Measurements from ENCODE around the gene TWF1.

TWF1 gene

GRCh38 chr12:43805149-43805859, 813 bp downstream of the TWF1 start:
- H3K4me3 ChIP-seq (ENCODE audit: low read length), result peak overlapping the region; percentile 93
- peak overlapping the region; percentile 98 for H3K9ac ChIP-seq (ENCODE audit: low read depth, low read length)
- H3K27me3 ChIP-seq (ENCODE audit: insufficient read depth, low read length), result no peaks in the 10 kb centered on the region
- H3K27ac ChIP-seq (ENCODE audit: low read depth, low read length), result peak overlapping the region; percentile 96
- H3K36me3 ChIP-seq (ENCODE audit: insufficient read depth, low read length), result peaks cover 40% of the 10 kb centered on the region
- no peaks in the 10 kb centered on the region for H3K9me3 ChIP-seq (ENCODE audit: insufficient read depth, low read depth, low read length)
- peaks cover 17% of the 10 kb centered on the region for H3K4me1 ChIP-seq (ENCODE audit: insufficient read depth, low read length)
- 21% methylated on average over 18 of the region's 20 CpGs for WGBS

DNA sequence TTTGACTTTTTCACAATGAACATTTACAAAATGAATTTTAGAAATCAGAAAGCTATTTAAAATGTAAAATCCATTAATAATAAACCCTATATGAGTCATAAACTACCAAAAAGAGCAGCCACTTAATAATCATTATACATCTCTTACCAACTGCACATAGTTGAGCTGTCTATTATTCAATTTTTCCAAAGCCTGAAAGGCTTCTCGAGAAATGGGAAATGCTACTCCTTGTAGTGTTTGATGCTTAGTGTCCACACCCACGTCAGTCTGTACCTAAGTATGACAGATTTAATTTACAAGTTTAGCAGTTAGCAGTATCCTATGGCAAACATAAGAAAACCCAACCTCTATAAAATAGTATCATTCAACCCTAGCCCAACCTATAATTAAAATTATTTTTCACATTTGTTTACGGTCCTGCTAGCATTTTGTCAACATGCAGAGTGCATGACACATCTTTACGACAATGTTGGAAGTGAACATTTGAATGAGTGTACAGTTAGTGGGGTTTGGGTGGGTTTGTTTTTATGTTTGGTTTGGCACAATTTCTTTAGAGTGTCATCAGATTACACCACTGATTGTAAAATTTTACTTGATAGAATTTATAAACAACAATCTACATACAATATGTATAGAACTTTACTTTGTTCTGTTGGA, 8.4 kb downstream of the TWF1 start:
- no peak overlapping the region for H3K9ac ChIP-seq (ENCODE audit: low read depth, low read length)
- WGBS, result 91% methylated on average over 4 of the region's 4 CpGs
- H3K9me3 ChIP-seq (ENCODE audit: insufficient read depth, low read depth, low read length), result no peaks in the 10 kb centered on the region
- no peak overlapping the region for H3K4me3 ChIP-seq (ENCODE audit: low read length)
- H3K27ac ChIP-seq (ENCODE audit: low read depth, low read length), result no peak overlapping the region
- H3K36me3 ChIP-seq (ENCODE audit: insufficient read depth, low read length), result peaks cover 85% of the 10 kb centered on the region
- H3K4me1 ChIP-seq (ENCODE audit: insufficient read depth, low read length), result no peaks in the 10 kb centered on the region
- H3K27me3 ChIP-seq (ENCODE audit: insufficient read depth, low read length), result no peaks in the 10 kb centered on the region

DNA sequence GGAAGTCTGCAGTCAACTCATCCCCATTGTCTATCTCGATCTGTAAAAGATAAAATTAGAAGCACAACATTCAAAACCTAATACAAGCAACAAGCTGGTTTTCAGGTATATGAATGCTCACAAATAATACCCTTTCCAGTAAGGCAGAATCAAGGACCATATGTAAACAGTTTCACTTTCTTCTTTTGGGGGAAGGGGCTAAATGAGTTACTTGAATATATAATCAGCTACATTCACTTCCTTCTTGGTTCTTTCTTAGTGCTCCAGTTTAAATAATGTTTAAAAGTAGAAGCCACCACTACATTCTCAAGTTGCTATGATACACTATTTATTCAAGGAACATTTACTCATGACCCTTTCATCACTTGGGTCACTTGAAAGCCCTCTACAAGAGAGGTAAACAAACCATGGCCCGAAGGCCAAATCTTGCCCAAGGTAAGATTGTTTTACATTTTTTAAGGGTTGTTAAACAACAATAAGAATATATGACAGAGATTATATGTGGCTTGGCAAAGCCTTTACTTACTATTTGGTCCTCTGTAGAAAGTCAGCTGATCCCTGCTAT, 10.3 kb downstream of the TWF1 start:
- Histone ChIP-seq H3K4me1 (ENCODE audit: insufficient read depth, low read length) (no peaks in the 10 kb centered on the region), H3K4me3 (ENCODE audit: low read length) (no peak overlapping the region), H3K27ac (ENCODE audit: low read depth, low read length) (no peak overlapping the region), H3K9me3 (ENCODE audit: insufficient read depth, low read depth, low read length) (no peaks in the 10 kb centered on the region), H3K9ac (ENCODE audit: low read depth, low read length) (no peak overlapping the region), H3K27me3 (ENCODE audit: insufficient read depth, low read length) (no peaks in the 10 kb centered on the region), H3K36me3 (ENCODE audit: insufficient read depth, low read length) (peaks cover 66% of the 10 kb centered on the region)
- 100% methylated on average over 2 of the region's 2 CpGs for WGBS

DNA sequence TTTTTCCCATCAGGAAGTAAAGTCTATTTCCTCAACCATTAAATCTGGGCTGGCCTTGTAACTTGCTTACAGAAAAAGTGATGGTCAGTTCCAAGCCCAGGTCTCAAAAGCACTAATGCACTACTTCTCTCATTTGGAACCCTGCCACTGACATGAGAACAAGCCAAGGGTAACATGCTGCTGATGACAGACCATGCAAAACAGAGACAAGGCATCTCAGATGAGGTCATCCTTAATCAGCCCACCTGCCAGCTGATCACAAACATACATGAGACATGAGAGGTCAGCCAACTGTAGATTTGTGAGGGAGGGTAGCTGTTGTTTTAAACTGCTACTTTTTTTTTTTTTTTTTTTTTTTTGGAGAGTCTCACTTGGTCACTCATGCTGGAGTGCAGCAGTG, 16.2 kb downstream of the TWF1 start:
- peaks cover 15% of the 10 kb centered on the region for H3K36me3 ChIP-seq (ENCODE audit: insufficient read depth, low read length)
- no peak overlapping the region for H3K27ac ChIP-seq (ENCODE audit: low read depth, low read length)
- H3K4me1 ChIP-seq (ENCODE audit: insufficient read depth, low read length), result no peaks in the 10 kb centered on the region
- no peaks in the 10 kb centered on the region for H3K9me3 ChIP-seq (ENCODE audit: insufficient read depth, low read depth, low read length)
- no peak overlapping the region for H3K4me3 ChIP-seq (ENCODE audit: low read length)
- no peaks in the 10 kb centered on the region for H3K27me3 ChIP-seq (ENCODE audit: insufficient read depth, low read length)
- H3K9ac ChIP-seq (ENCODE audit: low read depth, low read length), result no peak overlapping the region

GRCh38 chr12:43786899-43787693, 19.0 kb downstream of the TWF1 start:
- no peak overlapping the region for H3K4me3 ChIP-seq (ENCODE audit: low read length)
- H3K4me1 ChIP-seq (ENCODE audit: insufficient read depth, low read length), result no peaks in the 10 kb centered on the region
- H3K27ac ChIP-seq (ENCODE audit: low read depth, low read length), result no peak overlapping the region
- H3K36me3 ChIP-seq (ENCODE audit: insufficient read depth, low read length), result peaks cover 22% of the 10 kb centered on the region; the same call in 1 of the 2 replicates
- no peaks in the 10 kb centered on the region for H3K9me3 ChIP-seq (ENCODE audit: insufficient read depth, low read depth, low read length)
- H3K9ac ChIP-seq (ENCODE audit: low read depth, low read length), result no peak overlapping the region
- H3K27me3 ChIP-seq (ENCODE audit: insufficient read depth, low read length), result no peaks in the 10 kb centered on the region

GRCh38 chr12:43776498-43776897, 29.6 kb downstream of the TWF1 start:
- Histone ChIP-seq H3K9me3 (ENCODE audit: insufficient read depth, low read depth, low read length) (no peaks in the 10 kb centered on the region), H3K36me3 (ENCODE audit: insufficient read depth, low read length) (peaks cover 30% of the 10 kb centered on the region), H3K9ac (ENCODE audit: low read depth, low read length) (no peak overlapping the region), H3K27me3 (ENCODE audit: insufficient read depth, low read length) (no peaks in the 10 kb centered on the region), H3K27ac (ENCODE audit: low read depth, low read length) (no peak overlapping the region), H3K4me1 (ENCODE audit: insufficient read depth, low read length) (no peaks in the 10 kb centered on the region), H3K4me3 (ENCODE audit: low read length) (no peak overlapping the region)
- WGBS, result 55% methylated on average over 2 of the region's 3 CpGs

DNA sequence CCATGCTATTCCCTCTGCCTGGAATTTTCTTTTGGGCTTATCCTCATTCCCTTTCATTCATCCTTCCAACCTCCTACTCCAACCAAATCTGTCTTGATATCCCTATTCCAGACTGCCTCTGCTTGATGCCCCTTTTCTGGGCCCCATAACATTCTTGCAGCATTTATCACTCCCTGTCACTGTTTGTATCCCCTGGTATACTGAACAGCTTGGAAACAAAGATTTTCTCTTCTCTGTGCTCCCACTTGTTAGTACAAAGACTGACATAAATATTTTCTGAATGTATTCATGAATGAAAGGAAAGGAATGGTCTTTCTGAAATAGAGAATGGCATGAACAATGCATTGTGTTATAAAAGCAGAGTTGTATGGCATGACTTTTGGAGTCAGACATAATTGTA, 39.8 kb downstream of the TWF1 start:
- Histone ChIP-seq H3K4me1 (ENCODE audit: insufficient read depth, low read length) (peaks cover 42% of the 10 kb centered on the region), H3K27me3 (ENCODE audit: insufficient read depth, low read length) (no peaks in the 10 kb centered on the region), H3K27ac (ENCODE audit: low read depth, low read length) (no peak overlapping the region), H3K4me3 (ENCODE audit: low read length) (no peak overlapping the region), H3K9ac (ENCODE audit: low read depth, low read length) (no peak overlapping the region), H3K36me3 (ENCODE audit: insufficient read depth, low read length) (peaks cover 9% of the 10 kb centered on the region), H3K9me3 (ENCODE audit: insufficient read depth, low read depth, low read length) (0 out of 2 replicates have a peak, but pooled peaks cover 4% of the 10 kb centered on the region)

GRCh38 chr12:43764528-43764927, 41.6 kb downstream of the TWF1 start:
- Histone ChIP-seq H3K27ac (ENCODE audit: low read depth, low read length) (peak overlapping the region; percentile 57), H3K36me3 (ENCODE audit: insufficient read depth, low read length) (no peaks in the 10 kb centered on the region; the same call in 1 of the 2 replicates), H3K27me3 (ENCODE audit: insufficient read depth, low read length) (no peaks in the 10 kb centered on the region), H3K9me3 (ENCODE audit: insufficient read depth, low read depth, low read length) (no peaks in the 10 kb centered on the region), H3K4me3 (ENCODE audit: low read length) (no peak overlapping the region), H3K4me1 (ENCODE audit: insufficient read depth, low read length) (peaks cover 45% of the 10 kb centered on the region), H3K9ac (ENCODE audit: low read depth, low read length) (no peak overlapping the region)

DNA sequence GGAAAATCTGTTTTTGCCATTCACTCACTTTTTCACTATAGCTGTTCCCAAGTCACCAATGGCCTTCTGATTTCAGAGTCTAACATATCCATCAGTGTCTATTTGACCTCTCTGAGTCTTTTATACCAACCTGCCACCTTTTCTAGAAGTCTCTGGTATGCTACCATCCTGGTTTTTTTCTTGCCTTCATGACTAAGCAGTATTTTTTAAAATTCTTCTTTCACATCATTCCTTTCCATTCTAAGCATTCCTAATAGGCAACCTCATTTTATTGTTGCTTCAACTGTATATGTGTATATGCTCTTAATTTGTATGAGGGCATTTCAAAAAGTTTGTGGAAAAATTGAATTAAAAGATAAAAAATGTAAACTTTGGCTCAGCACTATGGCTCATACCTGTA, 42.3 kb downstream of the TWF1 start:
- H3K4me3 ChIP-seq (ENCODE audit: low read length), result no peak overlapping the region
- H3K9ac ChIP-seq (ENCODE audit: low read depth, low read length), result no peak overlapping the region
- no peaks in the 10 kb centered on the region for H3K9me3 ChIP-seq (ENCODE audit: insufficient read depth, low read depth, low read length)
- H3K27ac ChIP-seq (ENCODE audit: low read depth, low read length), result peak overlapping the region; percentile 3
- H3K27me3 ChIP-seq (ENCODE audit: insufficient read depth, low read length), result no peaks in the 10 kb centered on the region
- H3K4me1 ChIP-seq (ENCODE audit: insufficient read depth, low read length), result peaks cover 45% of the 10 kb centered on the region
- no peaks in the 10 kb centered on the region; the same call in 1 of the 2 replicates for H3K36me3 ChIP-seq (ENCODE audit: insufficient read depth, low read length)

GRCh38 chr12:43762596-43762995, 43.5 kb downstream of the TWF1 start:
- Histone ChIP-seq H3K4me3 (ENCODE audit: low read length) (no peak overlapping the region), H3K9me3 (ENCODE audit: insufficient read depth, low read depth, low read length) (no peaks in the 10 kb centered on the region), H3K36me3 (ENCODE audit: insufficient read depth, low read length) (no peaks in the 10 kb centered on the region), H3K27me3 (ENCODE audit: insufficient read depth, low read length) (no peaks in the 10 kb centered on the region), H3K9ac (ENCODE audit: low read depth, low read length) (peak overlapping the region; percentile 40; the same call in 1 of the 2 replicates), H3K4me1 (ENCODE audit: insufficient read depth, low read length) (peaks cover 49% of the 10 kb centered on the region), H3K27ac (ENCODE audit: low read depth, low read length) (peak overlapping the region; percentile 84)

DNA sequence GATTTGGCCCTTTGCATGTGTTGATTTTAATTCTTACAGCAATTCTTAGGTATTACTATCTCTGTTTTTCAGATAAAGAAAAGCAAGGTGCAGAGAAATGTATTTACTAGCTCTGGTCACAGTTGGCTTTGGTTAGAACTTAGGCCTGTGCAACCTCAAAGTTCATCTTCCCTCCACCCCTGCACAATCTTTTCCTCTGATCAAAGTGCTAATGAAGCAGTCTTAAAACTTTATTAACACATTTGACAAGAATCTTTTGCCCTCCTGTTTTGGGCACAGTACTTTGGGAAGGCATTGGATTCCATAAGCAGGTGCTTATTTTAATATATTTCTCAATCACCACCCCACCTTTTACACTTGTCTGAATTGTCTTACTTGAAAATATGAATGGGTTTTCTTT, 44.6 kb downstream of the TWF1 start:
- H3K4me3 ChIP-seq (ENCODE audit: low read length), result no peak overlapping the region
- H3K9ac ChIP-seq (ENCODE audit: low read depth, low read length), result no peak overlapping the region
- no peaks in the 10 kb centered on the region for H3K9me3 ChIP-seq (ENCODE audit: insufficient read depth, low read depth, low read length)
- no peaks in the 10 kb centered on the region for H3K27me3 ChIP-seq (ENCODE audit: insufficient read depth, low read length)
- H3K27ac ChIP-seq (ENCODE audit: low read depth, low read length), result no peak overlapping the region; the same call in 1 of the 2 replicates
- peaks cover 46% of the 10 kb centered on the region for H3K4me1 ChIP-seq (ENCODE audit: insufficient read depth, low read length)
- H3K36me3 ChIP-seq (ENCODE audit: insufficient read depth, low read length), result no peaks in the 10 kb centered on the region

Measured in HUES64 (cell line).